ENCODE data around the gene B2M.

Gene B2M

DNA sequence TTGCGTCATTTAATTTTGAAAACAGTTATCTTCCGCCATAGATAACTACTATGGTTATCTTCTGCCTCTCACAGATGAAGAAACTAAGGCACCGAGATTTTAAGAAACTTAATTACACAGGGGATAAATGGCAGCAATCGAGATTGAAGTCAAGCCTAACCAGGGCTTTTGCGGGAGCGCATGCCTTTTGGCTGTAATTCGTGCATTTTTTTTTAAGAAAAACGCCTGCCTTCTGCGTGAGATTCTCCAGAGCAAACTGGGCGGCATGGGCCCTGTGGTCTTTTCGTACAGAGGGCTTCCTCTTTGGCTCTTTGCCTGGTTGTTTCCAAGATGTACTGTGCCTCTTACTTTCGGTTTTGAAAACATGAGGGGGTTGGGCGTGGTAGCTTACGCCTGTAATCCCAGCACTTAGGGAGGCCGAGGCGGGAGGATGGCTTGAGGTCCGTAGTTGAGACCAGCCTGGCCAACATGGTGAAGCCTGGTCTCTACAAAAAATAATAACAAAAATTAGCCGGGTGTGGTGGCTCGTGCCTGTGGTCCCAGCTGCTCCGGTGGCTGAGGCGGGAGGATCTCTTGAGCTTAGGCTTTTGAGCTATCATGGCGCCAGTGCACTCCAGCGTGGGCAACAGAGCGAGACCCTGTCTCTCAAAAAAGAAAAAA, 1.2 kb downstream of the B2M start:
- no peak for TF ChIP-seq CTCF (IDR thresholded peaks at IDR 0.05; ENCODE audit: low read depth, low read length)

GRCh38 chr15:44713006-44713966, 2.0 kb downstream of the B2M start:
- peak; percentile 40 for TF ChIP-seq CTCF (IDR thresholded peaks at IDR 0.05; ENCODE audit: low read depth, low read length)
- DNase-seq (ENCODE audit: low read depth in 2 of 2): peak; percentile 49 to 56
- H3K4me3 ChIP-seq (replicated peaks in 1 of 2; ENCODE audit: low read depth in 2 of 2, low read length in 2 of 2): peak overlapping the region; percentile 68 to 99

More for the DNA sequence above, 1.2 kb downstream of the B2M start:
- H3K4me3 ChIP-seq (replicated peaks in 1 of 2; ENCODE audit: low read depth in 2 of 2, low read length in 2 of 2): peak overlapping the region; percentile 68 to 99
- peak; percentile 92 for DNase-seq (ENCODE audit: low read depth in 2 of 2)

DNA sequence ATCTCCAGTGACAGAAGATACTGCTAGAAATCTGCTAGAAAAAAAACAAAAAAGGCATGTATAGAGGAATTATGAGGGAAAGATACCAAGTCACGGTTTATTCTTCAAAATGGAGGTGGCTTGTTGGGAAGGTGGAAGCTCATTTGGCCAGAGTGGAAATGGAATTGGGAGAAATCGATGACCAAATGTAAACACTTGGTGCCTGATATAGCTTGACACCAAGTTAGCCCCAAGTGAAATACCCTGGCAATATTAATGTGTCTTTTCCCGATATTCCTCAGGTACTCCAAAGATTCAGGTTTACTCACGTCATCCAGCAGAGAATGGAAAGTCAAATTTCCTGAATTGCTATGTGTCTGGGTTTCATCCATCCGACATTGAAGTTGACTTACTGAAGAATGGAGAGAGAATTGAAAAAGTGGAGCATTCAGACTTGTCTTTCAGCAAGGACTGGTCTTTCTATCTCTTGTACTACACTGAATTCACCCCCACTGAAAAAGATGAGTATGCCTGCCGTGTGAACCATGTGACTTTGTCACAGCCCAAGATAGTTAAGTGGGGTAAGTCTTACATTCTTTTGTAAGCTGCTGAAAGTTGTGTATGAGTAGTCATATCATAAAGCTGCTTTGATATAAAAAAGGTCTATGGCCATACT, 4.0 kb downstream of the B2M start:
- no peak for TF ChIP-seq CTCF (IDR thresholded peaks at IDR 0.05; ENCODE audit: low read depth, low read length)
- no peak overlapping the region for H3K4me3 ChIP-seq (replicated peaks in 1 of 2; ENCODE audit: low read depth in 2 of 2, low read length in 2 of 2)
- DNase-seq (ENCODE audit: low read depth in 2 of 2): no peak

DNA sequence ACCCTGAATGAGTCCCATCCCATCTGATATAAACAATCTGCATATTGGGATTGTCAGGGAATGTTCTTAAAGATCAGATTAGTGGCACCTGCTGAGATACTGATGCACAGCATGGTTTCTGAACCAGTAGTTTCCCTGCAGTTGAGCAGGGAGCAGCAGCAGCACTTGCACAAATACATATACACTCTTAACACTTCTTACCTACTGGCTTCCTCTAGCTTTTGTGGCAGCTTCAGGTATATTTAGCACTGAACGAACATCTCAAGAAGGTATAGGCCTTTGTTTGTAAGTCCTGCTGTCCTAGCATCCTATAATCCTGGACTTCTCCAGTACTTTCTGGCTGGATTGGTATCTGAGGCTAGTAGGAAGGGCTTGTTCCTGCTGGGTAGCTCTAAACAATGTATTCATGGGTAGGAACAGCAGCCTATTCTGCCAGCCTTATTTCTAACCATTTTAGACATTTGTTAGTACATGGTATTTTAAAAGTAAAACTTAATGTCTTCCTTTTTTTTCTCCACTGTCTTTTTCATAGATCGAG, 4.5 kb downstream of the B2M start:
- no peak for TF ChIP-seq CTCF (IDR thresholded peaks at IDR 0.05; ENCODE audit: low read depth, low read length)
- H3K4me3 ChIP-seq (replicated peaks in 1 of 2; ENCODE audit: low read depth in 2 of 2, low read length in 2 of 2): no peak overlapping the region
- no peak for DNase-seq (ENCODE audit: low read depth in 2 of 2)

DNA sequence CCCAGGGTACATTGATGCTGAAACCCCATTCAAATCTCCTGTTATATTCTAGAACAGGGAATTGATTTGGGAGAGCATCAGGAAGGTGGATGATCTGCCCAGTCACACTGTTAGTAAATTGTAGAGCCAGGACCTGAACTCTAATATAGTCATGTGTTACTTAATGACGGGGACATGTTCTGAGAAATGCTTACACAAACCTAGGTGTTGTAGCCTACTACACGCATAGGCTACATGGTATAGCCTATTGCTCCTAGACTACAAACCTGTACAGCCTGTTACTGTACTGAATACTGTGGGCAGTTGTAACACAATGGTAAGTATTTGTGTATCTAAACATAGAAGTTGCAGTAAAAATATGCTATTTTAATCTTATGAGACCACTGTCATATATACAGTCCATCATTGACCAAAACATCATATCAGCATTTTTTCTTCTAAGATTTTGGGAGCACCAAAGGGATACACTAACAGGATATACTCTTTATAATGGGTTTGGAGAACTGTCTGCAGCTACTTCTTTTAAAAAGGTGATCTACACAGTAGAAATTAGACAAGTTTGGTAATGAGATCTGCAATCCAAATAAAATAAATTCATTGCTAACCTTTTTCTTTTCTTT, 5.8 kb downstream of the B2M start:
- no peak for TF ChIP-seq CTCF (IDR thresholded peaks at IDR 0.05; ENCODE audit: low read depth, low read length)
- DNase-seq (ENCODE audit: low read depth in 2 of 2): no peak
- H3K4me3 ChIP-seq (replicated peaks in 1 of 2; ENCODE audit: low read depth in 2 of 2, low read length in 2 of 2): no peak overlapping the region

All from cardiac fibroblast (primary cell).